Measurements from ENCODE around the gene GEMIN2.
"Not testable (repeated sequence)": the region's sequence is repeated elsewhere in the genome, so short reads cannot be mapped to it uniquely, and the experiment has no call there.

The GEMIN2 gene

GRCh38 chr14:39113685-39114072 lies 444 bp upstream of the GEMIN2 start:
- H4K8ac ChIP-seq (ENCODE audit: low read depth, low read length) = peak overlapping the region; percentile 36
- WGBS (ENCODE audit: extremely low coverage, insufficient coverage, insufficient read length) = no CpG with 5 or more reads among the region's 3 CpGs
- H3K79me2 ChIP-seq (ENCODE audit: control insufficient read depth, insufficient read depth, low read length, poor library complexity) = no peaks in the 10 kb centered on the region
- peak overlapping the region; percentile 77 for H3K4me2 ChIP-seq (ENCODE audit: low read length)
- no peak overlapping the region for H2AFZ ChIP-seq (ENCODE audit: insufficient read depth, low read length, poor library complexity)
- H3K4ac ChIP-seq (ENCODE audit: low read depth, low read length) = no peak overlapping the region
- no peak overlapping the region for H4K12ac ChIP-seq (ENCODE audit: low read depth, low read length)
- H3K14ac ChIP-seq (ENCODE audit: low read length) = no peak overlapping the region
- no peak overlapping the region for H2BK5ac ChIP-seq (ENCODE audit: low read depth, low read length, poor library complexity)
- H3K79me1 ChIP-seq (ENCODE audit: low read length) = peaks cover 2% of the 10 kb centered on the region
- peaks cover 1 to 2% of the 10 kb centered on the region in 2 experiments for H3K36me3 ChIP-seq (ENCODE audit: control insufficient read depth in 1 of 2, insufficient read depth in 2 of 2, low read length in 2 of 2)
- no peak overlapping the region for H3K4me3 ChIP-seq (ENCODE audit: low read depth, low read length)
- H4K91ac ChIP-seq (ENCODE audit: low read depth, low read length) = no peak overlapping the region
- DNase-seq = no peak
- H3K18ac ChIP-seq (ENCODE audit: low read length) = no peak overlapping the region
- no peaks in the 10 kb centered on the region for H3K27me3 ChIP-seq (ENCODE audit: insufficient read depth, low read length)
- no peak overlapping the region for H3K9ac ChIP-seq (ENCODE audit: low read length)
- no peaks in the 10 kb centered on the region for H3K9me3 ChIP-seq (ENCODE audit: insufficient read depth, low read depth, low read length)
- H3K23ac ChIP-seq (ENCODE audit: low read length) = no peak overlapping the region
- no peak overlapping the region for H3K27ac ChIP-seq (ENCODE audit: low read depth, low read length)
- no peak overlapping the region for H2AK5ac ChIP-seq (ENCODE audit: low read length)
- H3K4me1 ChIP-seq (ENCODE audit: control insufficient read depth in 1 of 2, insufficient read depth in 2 of 2, low read length in 2 of 2) = no peaks in the 10 kb centered on the region
- H2BK120ac ChIP-seq (ENCODE audit: insufficient read depth, low read length, poor library complexity) = no peak overlapping the region
- H2BK12ac ChIP-seq (ENCODE audit: low read length) = no peak overlapping the region

DNA sequence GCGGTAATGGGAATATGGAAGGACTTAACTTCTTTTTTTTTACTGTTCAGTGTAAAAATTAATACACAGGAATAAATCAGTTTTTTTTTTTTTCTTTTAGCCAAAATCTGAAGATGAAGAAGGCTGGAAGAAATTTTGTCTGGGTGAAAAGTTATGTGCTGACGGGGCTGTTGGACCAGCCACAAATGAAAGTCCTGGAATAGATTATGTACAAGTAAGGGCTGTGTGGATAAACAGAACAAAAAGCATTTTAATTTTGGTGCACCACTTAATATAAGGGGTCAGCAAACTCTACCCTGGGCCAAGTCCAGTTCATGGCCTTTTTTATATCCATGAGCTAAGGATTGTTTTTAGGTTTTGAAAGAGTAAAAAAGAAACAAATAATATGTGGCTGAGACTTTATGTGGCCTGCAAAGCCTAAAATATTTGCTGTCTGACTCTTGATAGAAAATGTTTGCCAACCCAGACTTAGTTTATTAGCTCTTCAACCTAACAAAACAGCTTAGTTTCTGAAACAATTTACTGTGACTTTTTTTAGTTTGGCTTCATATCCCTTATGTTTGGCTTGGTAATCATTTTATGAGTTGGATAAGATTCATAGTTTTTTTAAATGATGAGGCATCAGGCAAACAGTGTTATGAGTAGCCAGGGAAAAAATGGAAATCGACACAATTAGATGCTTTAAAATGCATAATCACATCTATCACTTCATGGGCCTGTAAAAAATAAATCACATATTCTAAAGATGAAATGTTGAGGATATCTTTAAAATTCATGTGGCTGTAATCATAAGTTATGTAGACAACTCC lies 8.4 kb downstream of the GEMIN2 start:
- H4K8ac ChIP-seq (ENCODE audit: low read depth, low read length) = no peak overlapping the region
- no peaks in the 10 kb centered on the region for H3K79me2 ChIP-seq (ENCODE audit: control insufficient read depth, insufficient read depth, low read length, poor library complexity)
- no peak overlapping the region for H2AK5ac ChIP-seq (ENCODE audit: low read length)
- H2BK12ac ChIP-seq (ENCODE audit: low read length) = no peak overlapping the region
- no peak overlapping the region for H4K12ac ChIP-seq (ENCODE audit: low read depth, low read length)
- H3K36me3 ChIP-seq (ENCODE audit: control insufficient read depth in 1 of 2, insufficient read depth in 2 of 2, low read length in 2 of 2) = peaks cover 10 to 14% of the 10 kb centered on the region in 2 experiments
- H3K23ac ChIP-seq (ENCODE audit: low read length) = no peak overlapping the region
- H3K27me3 ChIP-seq (ENCODE audit: insufficient read depth, low read length) = no peaks in the 10 kb centered on the region
- DNase-seq = no peak
- H3K4me1 ChIP-seq (ENCODE audit: control insufficient read depth in 1 of 2, insufficient read depth in 2 of 2, low read length in 2 of 2) = no peaks in the 10 kb centered on the region
- no peak overlapping the region for H3K18ac ChIP-seq (ENCODE audit: low read length)
- H3K4ac ChIP-seq (ENCODE audit: low read depth, low read length) = no peak overlapping the region
- no peak overlapping the region for H3K9ac ChIP-seq (ENCODE audit: low read length)
- no CpG with 5 or more reads among the region's 3 CpGs for WGBS (ENCODE audit: extremely low coverage, insufficient coverage, insufficient read length)
- H2BK120ac ChIP-seq (ENCODE audit: insufficient read depth, low read length, poor library complexity) = no peak overlapping the region
- no peak overlapping the region for H3K27ac ChIP-seq (ENCODE audit: low read depth, low read length)
- H3K14ac ChIP-seq (ENCODE audit: low read length) = no peak overlapping the region
- H3K79me1 ChIP-seq (ENCODE audit: low read length) = no peaks in the 10 kb centered on the region
- H2AFZ ChIP-seq (ENCODE audit: insufficient read depth, low read length, poor library complexity) = no peak overlapping the region
- no peaks in the 10 kb centered on the region for H3K9me3 ChIP-seq (ENCODE audit: insufficient read depth, low read depth, low read length)
- no peak overlapping the region for H3K4me3 ChIP-seq (ENCODE audit: low read depth, low read length)
- H3K4me2 ChIP-seq (ENCODE audit: low read length) = no peak overlapping the region
- H4K91ac ChIP-seq (ENCODE audit: low read depth, low read length) = no peak overlapping the region
- H2BK5ac ChIP-seq (ENCODE audit: low read depth, low read length, poor library complexity) = no peak overlapping the region

- H3K4me3 ChIP-seq (ENCODE audit: low read depth, low read length); H3K18ac ChIP-seq (ENCODE audit: low read length); H4K8ac ChIP-seq (ENCODE audit: low read depth, low read length); H3K14ac ChIP-seq (ENCODE audit: low read length); H3K79me2 ChIP-seq (ENCODE audit: control insufficient read depth, insufficient read depth, low read length, poor library complexity); H3K4me2 ChIP-seq (ENCODE audit: low read length); H3K23ac ChIP-seq (ENCODE audit: low read length); H2AFZ ChIP-seq (ENCODE audit: insufficient read depth, low read length, poor library complexity); H3K9ac ChIP-seq (ENCODE audit: low read length); H3K4me1 ChIP-seq (ENCODE audit: control insufficient read depth in 1 of 2, insufficient read depth in 2 of 2, low read length in 2 of 2); H2BK120ac ChIP-seq (ENCODE audit: insufficient read depth, low read length, poor library complexity); H3K27ac ChIP-seq (ENCODE audit: low read depth, low read length); H3K9me3 ChIP-seq (ENCODE audit: insufficient read depth, low read depth, low read length); H4K91ac ChIP-seq (ENCODE audit: low read depth, low read length); H3K27me3 ChIP-seq (ENCODE audit: insufficient read depth, low read length); H2AK5ac ChIP-seq (ENCODE audit: low read length); H3K79me1 ChIP-seq (ENCODE audit: low read length); H4K12ac ChIP-seq (ENCODE audit: low read depth, low read length); H3K4ac ChIP-seq (ENCODE audit: low read depth, low read length); H2BK12ac ChIP-seq (ENCODE audit: low read length); DNase-seq: not testable (repeated sequence)
- peaks cover 14 to 23% of the 10 kb centered on the region in 2 experiments for H3K36me3 ChIP-seq (ENCODE audit: control insufficient read depth in 1 of 2, insufficient read depth in 2 of 2, low read length in 2 of 2)
- peak overlapping the region; percentile 31 for H2BK5ac ChIP-seq (ENCODE audit: low read depth, low read length, poor library complexity)
- WGBS (ENCODE audit: extremely low coverage, insufficient coverage, insufficient read length) = no CpG with 5 or more reads among the region's 8 CpGs
Observed at GRCh38 chr14:39137835-39138234, 23.7 kb downstream of the GEMIN2 start.

DNA sequence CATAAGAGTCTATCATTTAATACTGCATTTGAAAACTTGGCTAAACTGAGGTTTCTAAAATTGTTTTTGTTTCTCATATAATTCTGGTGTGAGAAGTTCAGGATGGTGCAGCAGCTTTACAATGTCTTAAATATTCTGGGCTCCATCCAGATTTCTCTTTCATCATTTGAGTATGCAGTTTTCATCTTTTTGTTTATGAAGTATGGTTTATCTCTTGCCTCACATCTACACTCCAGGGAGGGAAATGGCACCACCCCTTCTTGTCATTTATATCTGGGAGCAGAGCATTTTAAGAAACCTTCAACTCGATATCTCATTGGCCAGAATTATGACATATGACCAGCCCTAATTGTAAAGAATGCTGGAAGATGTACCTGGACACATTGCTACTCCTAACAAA lies 24.3 kb downstream of the GEMIN2 start:
- Histone ChIP-seq H2BK12ac (ENCODE audit: low read length) (no peak overlapping the region), H2BK120ac (ENCODE audit: insufficient read depth, low read length, poor library complexity) (no peak overlapping the region), H3K4me1 (ENCODE audit: control insufficient read depth in 1 of 2, insufficient read depth in 2 of 2, low read length in 2 of 2) (no peaks in the 10 kb centered on the region), H3K9ac (ENCODE audit: low read length) (no peak overlapping the region), H4K12ac (ENCODE audit: low read depth, low read length) (no peak overlapping the region), H3K4me2 (ENCODE audit: low read length) (no peak overlapping the region), H3K27ac (ENCODE audit: low read depth, low read length) (no peak overlapping the region), H3K36me3 (ENCODE audit: control insufficient read depth in 1 of 2, insufficient read depth in 2 of 2, low read length in 2 of 2) (peaks cover 14 to 23% of the 10 kb centered on the region in 2 experiments), H3K27me3 (ENCODE audit: insufficient read depth, low read length) (no peaks in the 10 kb centered on the region), H3K9me3 (ENCODE audit: insufficient read depth, low read depth, low read length) (peaks cover 6% of the 10 kb centered on the region), H3K23ac (ENCODE audit: low read length) (no peak overlapping the region), H3K4me3 (ENCODE audit: low read depth, low read length) (no peak overlapping the region), H3K18ac (ENCODE audit: low read length) (no peak overlapping the region), H2AK5ac (ENCODE audit: low read length) (no peak overlapping the region), H2AFZ (ENCODE audit: insufficient read depth, low read length, poor library complexity) (no peak overlapping the region), H4K91ac (ENCODE audit: low read depth, low read length) (no peak overlapping the region), H3K79me2 (ENCODE audit: control insufficient read depth, insufficient read depth, low read length, poor library complexity) (no peaks in the 10 kb centered on the region), H3K4ac (ENCODE audit: low read depth, low read length) (no peak overlapping the region), H3K14ac (ENCODE audit: low read length) (no peak overlapping the region), H3K79me1 (ENCODE audit: low read length) (no peaks in the 10 kb centered on the region), H2BK5ac (ENCODE audit: low read depth, low read length, poor library complexity) (no peak overlapping the region), H4K8ac (ENCODE audit: low read depth, low read length) (no peak overlapping the region)
- no peak for DNase-seq
- WGBS (ENCODE audit: extremely low coverage, insufficient coverage, insufficient read length) = no CpG with 5 or more reads among the region's 1 CpG

Data from trophoblast cell (in vitro differentiated cells and primary cell).